HepG2 (cell line): ENCODE results near the gene TUBA4A. TPM values are rescaled to one million over a fixed set of nuclear protein-coding genes. Genes with fewer than 3 reads are reported as not detected.

Source experiments
- BRD4 ChIP-seq: sonication (generic); formaldehyde crosslinking; IDR thresholded peaks from 2 replicates; pipeline ENCODE4 v1.4.0; 2020; ENCODE audit warnings: missing genetic modification reagents
- CHD4 ChIP-seq: fragments of 200-600 bp; sonication (generic); IDR thresholded peaks from 2 replicates; pipeline ENCODE4 v1.7.0; 2017; ENCODE audit warnings: mild to moderate bottlenecking, low read length, borderline replicate concordance
- FOXK1 ChIP-seq: sonication (generic); formaldehyde crosslinking; IDR thresholded peaks from 2 replicates; pipeline ENCODE4 v1.4.0; 2020; ENCODE audit warnings: low read depth, missing genetic modification reagents, borderline replicate concordance
- GABPB1 ChIP-seq: IDR thresholded peaks from 2 replicates; pipeline ENCODE4 v1.6.1; 2016; ENCODE audit warnings: mild to moderate bottlenecking, missing genetic modification reagents, moderate library complexity, missing compliant biosample characterization
- HES4 ChIP-seq: sonication (generic); formaldehyde crosslinking; IDR thresholded peaks from 2 replicates; pipeline ENCODE4 v1.9.0; 2021; ENCODE audit warnings: mild to moderate bottlenecking, missing genetic modification reagents, borderline replicate concordance
- IKZF1 ChIP-seq: fragments of 450-650 bp; IDR thresholded peaks from 2 replicates; pipeline ENCODE4 v1.7.1; 2016
- IKZF4 ChIP-seq: sonication (generic); formaldehyde crosslinking; IDR thresholded peaks from 2 replicates; pipeline ENCODE4 v1.5.1; 2020; ENCODE audit warnings: borderline replicate concordance, mild to moderate bottlenecking, low read depth, missing genetic modification reagents; ENCODE audit errors: not compliant biosample characterization
- KDM5A ChIP-seq: fragments of 200-600 bp; sonication (generic); IDR thresholded peaks from 2 replicates; pipeline ENCODE4 v1.7.0; 2018; ENCODE audit warnings: antibody characterized with exemption, mild to moderate bottlenecking, low read length, borderline replicate concordance
- MIER3 ChIP-seq: IDR thresholded peaks from 2 replicates; pipeline ENCODE4 v1.6.1; 2016; ENCODE audit warnings: missing compliant biosample characterization, borderline replicate concordance
- NFE2L2 ChIP-seq: fragments of 150-350 bp; IDR thresholded peaks from 2 replicates; pipeline ENCODE4 v1.6.1; 2014; ENCODE audit warnings: low read length
- NR2C2 ChIP-seq: sonication (generic); formaldehyde crosslinking; IDR thresholded peaks from 2 replicates; pipeline ENCODE4 v1.4.0; 2020; ENCODE audit warnings: missing genetic modification reagents, mild to moderate bottlenecking, moderate library complexity, borderline replicate concordance
- PHF5A ChIP-seq: IDR thresholded peaks from one replicate; pipeline ENCODE4 v1.6.1; 2018; ENCODE audit warnings: low read depth, missing genetic modification reagents; ENCODE audit not compliant: unreplicated experiment
- RORA ChIP-seq: sonication (generic); formaldehyde crosslinking; IDR thresholded peaks from 2 replicates; pipeline ENCODE4 v1.5.0; 2020; ENCODE audit warnings: mild to moderate bottlenecking, missing genetic modification reagents, moderate library complexity
- SKI ChIP-seq: fragments of 450-650 bp; IDR thresholded peaks from one replicate; pipeline ENCODE4 v1.6.1; 2018; ENCODE audit warnings: mild to moderate bottlenecking; ENCODE audit not compliant: partially characterized antibody
- YY1 ChIP-seq: IDR thresholded peaks from 2 replicates; pipeline ENCODE4 v1.6.1; 2011; ENCODE audit warnings: low read length, low read depth, moderate library complexity, mild to moderate bottlenecking; ENCODE audit not compliant: insufficient read depth, insufficient replicate concordance
- ZMAT3 ChIP-seq: sonication (generic); formaldehyde crosslinking; conservative IDR thresholded peaks from 2 replicates; pipeline ENCODE4 v1.7.0; 2021; ENCODE audit warnings: missing genetic modification reagents
- ZNF136 ChIP-seq: sonication (generic); formaldehyde crosslinking; IDR thresholded peaks from 2 replicates; pipeline ENCODE4 v1.8.1; 2022; ENCODE audit warnings: low read depth, mild to moderate bottlenecking, moderate library complexity, missing genetic modification reagents
- ZNF274 ChIP-seq: sonication (generic); formaldehyde crosslinking; IDR thresholded peaks from 2 replicates; pipeline ENCODE4 v1.5.1; 2020; ENCODE audit warnings: mild to moderate bottlenecking, missing genetic modification reagents
- ZNF431 ChIP-seq: sonication (generic); formaldehyde crosslinking; IDR thresholded peaks from 2 replicates; pipeline ENCODE4 v1.9.0; 2022; ENCODE audit warnings: missing genetic modification reagents, low read depth, mild to moderate bottlenecking, borderline replicate concordance
- ZNF670 ChIP-seq: sonication (generic); formaldehyde crosslinking; IDR thresholded peaks from 2 replicates; pipeline ENCODE4 v1.8.0; 2022; ENCODE audit warnings: mild to moderate bottlenecking, missing genetic modification reagents, borderline replicate concordance
- polyA plus RNA-seq, 8 experiments: library from polyadenylated mRNA; depleted of rRNA in 3 of 8; stranded (reverse) in 7 of 8; unstranded in 1 of 8; fragments of >200 nt; fragmentation: Illumina TruSeq in 4 of 8; extraction: Trizol in 4 of 8; gene quantifications; 2 replicates each; pipeline versions ENCODE4 v1.2.1 to v1.2.3, GENCODE V29; 2011 to 2016; ENCODE audit warnings: low read depth in 4 of 8, missing spikeins in 1 of 8, mixed read lengths in 1 of 8; ENCODE audit not compliant: insufficient read depth in 1 of 8
- total RNA-seq, 5 experiments: library from RNA; depleted of rRNA; stranded (reverse); fragments of >200 nt; fragmentation: Illumina TruSeq; extraction: Trizol; gene quantifications; 2 replicates each; pipeline ENCODE4 v1.2.3, GENCODE V29; 2016; ENCODE audit warnings: low read depth in 1 of 5
- TF ChIP-seq, protein P1 (sequence below): sonication (generic); formaldehyde crosslinking; IDR thresholded peaks from 2 replicates; pipeline ENCODE4 v1.8.0; 2022; ENCODE audit warnings: low read depth, missing genetic modification reagents
- TF ChIP-seq, protein P2 (sequence below): IDR thresholded peaks from 2 replicates; pipeline ENCODE4 v1.6.1; 2016; ENCODE audit warnings: low read depth, borderline replicate concordance
- TF ChIP-seq, protein P3 (sequence below): sonication (generic); formaldehyde crosslinking; IDR thresholded peaks from 2 replicates; pipeline ENCODE4 v1.4.0; 2020; ENCODE audit warnings: missing genetic modification reagents, borderline replicate concordance
- TF ChIP-seq, protein P4 (sequence below): sonication (generic); formaldehyde crosslinking; IDR thresholded peaks from 2 replicates; pipeline ENCODE4 v1.4.0; 2020; ENCODE audit warnings: mild to moderate bottlenecking, missing genetic modification reagents
- TF ChIP-seq, protein P5 (sequence below): sonication (generic); formaldehyde crosslinking; IDR thresholded peaks from 2 replicates; pipeline ENCODE4 v1.5.0; 2020; ENCODE audit warnings: missing genetic modification reagents

Gene TUBA4A
- total and polyA plus RNA-seq, 2 of the 13 experiments (the other 11 are each of a cell fraction or from before 2014, with no cell fraction given) = 1.3 to 12.7 TPM

DNA sequence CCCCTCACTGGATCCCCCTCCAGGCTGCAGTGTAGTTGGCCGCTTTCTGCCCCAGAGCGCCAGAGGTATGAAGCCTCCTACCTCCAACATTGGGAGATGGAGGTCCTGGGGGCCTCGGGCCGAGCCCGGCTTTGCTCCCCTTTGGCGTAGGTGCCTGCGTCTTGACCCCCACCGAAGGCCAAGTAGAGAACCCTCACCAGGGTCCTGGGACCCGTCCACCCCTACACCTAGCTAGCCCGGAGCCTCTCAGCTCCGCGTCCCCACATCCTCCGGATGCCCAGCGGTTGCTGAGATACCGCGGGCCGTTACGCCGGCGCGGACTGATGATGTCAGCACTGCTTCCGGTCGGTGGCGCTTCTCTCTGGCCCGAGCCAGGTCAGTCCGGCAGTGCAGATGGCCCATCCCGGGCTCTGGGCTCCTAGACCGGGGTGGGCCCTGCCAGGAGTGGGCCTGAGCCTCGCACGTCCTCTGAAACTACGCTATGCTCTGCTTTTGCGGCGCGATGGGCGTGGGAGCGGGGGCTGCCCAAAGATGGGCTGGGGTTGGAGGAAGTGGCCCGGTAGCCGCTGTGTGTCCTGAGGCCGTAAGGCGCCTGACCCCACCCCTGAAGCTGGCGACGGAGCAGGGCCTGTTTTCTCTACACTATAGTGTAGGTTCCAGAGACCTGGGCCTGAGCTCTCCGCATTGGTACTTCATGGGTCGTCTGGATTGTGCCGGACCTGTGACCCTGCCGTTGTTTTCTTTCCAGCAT is 8.4 kb downstream of the TUBA4A start, which contains the start of the genes GLB1L and STK16 (continued):
- TF ChIP-seq NR2C2 = peak; percentile 83
- TF ChIP-seq SKI = peak; percentile 36
- peak; percentile 81 for TF ChIP-seq HES4 (CRISPR knock-in tag)
- no peak for TF ChIP-seq NFE2L2
- peak; percentile 100 for TF ChIP-seq GABPB1 (CRISPR knock-in tag)
- TF ChIP-seq, protein P1, sequence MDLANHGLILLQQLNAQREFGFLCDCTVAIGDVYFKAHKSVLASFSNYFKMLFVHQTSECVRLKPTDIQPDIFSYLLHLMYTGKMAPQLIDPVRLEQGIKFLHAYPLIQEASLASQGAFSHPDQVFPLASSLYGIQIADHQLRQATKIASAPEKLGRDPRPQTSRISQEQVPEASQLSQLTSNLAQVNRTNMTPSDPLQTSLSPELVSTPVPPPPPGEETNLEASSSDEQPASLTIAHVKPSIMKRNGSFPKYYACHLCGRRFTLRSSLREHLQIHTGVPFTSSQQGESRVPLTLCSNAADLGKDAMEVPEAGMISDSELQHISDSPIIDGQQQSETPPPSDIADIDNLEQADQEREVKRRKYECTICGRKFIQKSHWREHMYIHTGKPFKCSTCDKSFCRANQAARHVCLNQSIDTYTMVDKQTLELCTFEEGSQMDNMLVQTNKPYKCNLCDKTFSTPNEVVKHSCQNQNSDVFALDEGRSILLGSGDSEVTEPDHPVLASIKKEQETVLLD (CRISPR knock-in tag) = peak; percentile 70; the same call in 1 of the 2 replicates
- TF ChIP-seq RORA (CRISPR knock-in tag) = no peak
- TF ChIP-seq, protein P2, sequence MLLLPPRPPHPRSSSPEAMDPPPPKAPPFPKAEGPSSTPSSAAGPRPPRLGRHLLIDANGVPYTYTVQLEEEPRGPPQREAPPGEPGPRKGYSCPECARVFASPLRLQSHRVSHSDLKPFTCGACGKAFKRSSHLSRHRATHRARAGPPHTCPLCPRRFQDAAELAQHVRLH (CRISPR knock-in tag) = peak; percentile 68; the same call in 1 of the 2 replicates
- TF ChIP-seq CHD4 = 0 out of 2 replicates have a peak, but pooled peaks have one; percentile 36
- peak; percentile 97 for TF ChIP-seq BRD4 (CRISPR knock-in tag)
- TF ChIP-seq KDM5A = peak; percentile 99
- TF ChIP-seq ZNF136 (CRISPR knock-in tag) = peak; percentile 96
- TF ChIP-seq, protein P3, sequence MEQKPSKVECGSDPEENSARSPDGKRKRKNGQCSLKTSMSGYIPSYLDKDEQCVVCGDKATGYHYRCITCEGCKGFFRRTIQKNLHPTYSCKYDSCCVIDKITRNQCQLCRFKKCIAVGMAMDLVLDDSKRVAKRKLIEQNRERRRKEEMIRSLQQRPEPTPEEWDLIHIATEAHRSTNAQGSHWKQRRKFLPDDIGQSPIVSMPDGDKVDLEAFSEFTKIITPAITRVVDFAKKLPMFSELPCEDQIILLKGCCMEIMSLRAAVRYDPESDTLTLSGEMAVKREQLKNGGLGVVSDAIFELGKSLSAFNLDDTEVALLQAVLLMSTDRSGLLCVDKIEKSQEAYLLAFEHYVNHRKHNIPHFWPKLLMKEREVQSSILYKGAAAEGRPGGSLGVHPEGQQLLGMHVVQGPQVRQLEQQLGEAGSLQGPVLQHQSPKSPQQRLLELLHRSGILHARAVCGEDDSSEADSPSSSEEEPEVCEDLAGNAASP (CRISPR knock-in tag) = peak; percentile 92
- TF ChIP-seq MIER3 (CRISPR knock-in tag) = peak; percentile 85; the same call in 1 of the 2 replicates
- peak; percentile 59; the same call in 1 of the 2 replicates for TF ChIP-seq ZNF431 (CRISPR knock-in tag)
- no peak for TF ChIP-seq IKZF1
- peak; percentile 94 for TF ChIP-seq IKZF4 (CRISPR knock-in tag)
- TF ChIP-seq FOXK1 (CRISPR knock-in tag) = peak; percentile 96
- TF ChIP-seq PHF5A (CRISPR knock-in tag) = peak; percentile 86
- TF ChIP-seq ZNF274 (CRISPR knock-in tag) = peak; percentile 82
- TF ChIP-seq ZNF670 (CRISPR knock-in tag) = peak; percentile 97
- peak; percentile 63 for TF ChIP-seq YY1
- TF ChIP-seq ZMAT3 (CRISPR knock-in tag) = 0 out of 2 replicates have a peak, but pooled peaks have one; percentile 58
- TF ChIP-seq, protein P4, sequence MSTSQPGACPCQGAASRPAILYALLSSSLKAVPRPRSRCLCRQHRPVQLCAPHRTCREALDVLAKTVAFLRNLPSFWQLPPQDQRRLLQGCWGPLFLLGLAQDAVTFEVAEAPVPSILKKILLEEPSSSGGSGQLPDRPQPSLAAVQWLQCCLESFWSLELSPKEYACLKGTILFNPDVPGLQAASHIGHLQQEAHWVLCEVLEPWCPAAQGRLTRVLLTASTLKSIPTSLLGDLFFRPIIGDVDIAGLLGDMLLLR = peak; percentile 32; the same call in 1 of the 2 replicates
- TF ChIP-seq, protein P5, sequence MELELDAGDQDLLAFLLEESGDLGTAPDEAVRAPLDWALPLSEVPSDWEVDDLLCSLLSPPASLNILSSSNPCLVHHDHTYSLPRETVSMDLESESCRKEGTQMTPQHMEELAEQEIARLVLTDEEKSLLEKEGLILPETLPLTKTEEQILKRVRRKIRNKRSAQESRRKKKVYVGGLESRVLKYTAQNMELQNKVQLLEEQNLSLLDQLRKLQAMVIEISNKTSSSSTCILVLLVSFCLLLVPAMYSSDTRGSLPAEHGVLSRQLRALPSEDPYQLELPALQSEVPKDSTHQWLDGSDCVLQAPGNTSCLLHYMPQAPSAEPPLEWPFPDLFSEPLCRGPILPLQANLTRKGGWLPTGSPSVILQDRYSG (CRISPR knock-in tag) = 0 out of 2 replicates have a peak, but pooled peaks have one; percentile 9
